Fibroblast of lung (primary cell): ENCODE data around the gene IFNA8.
A peak's percentile ranks its signal among the peaks of the same experiment; 100 is the strongest.

Source experiments
- CTCF ChIP-seq, 2 donors: IDR thresholded peaks in 1 of 2; conservative IDR thresholded peaks in 1 of 2; 1 replicate in 1 of 2; 2 replicates in 1 of 2; pipeline ENCODE4 v1.5.1; 2011 to 2012; ENCODE audit warnings: low read length in 2 of 2, control low read depth in 1 of 2, inconsistent platforms in 1 of 2, low read depth in 1 of 2, mild to moderate bottlenecking in 1 of 2
- EZH2 ChIP-seq: IDR thresholded peaks from 2 replicates; pipeline ENCODE4 v1.5.1; 2012; ENCODE audit warnings: low read length, control low read depth, mild to moderate bottlenecking; ENCODE audit errors: missing control alignments

- TF ChIP-seq CTCF (conservative IDR thresholded peaks at IDR 0.05 in 1 of 2, IDR thresholded peaks at IDR 0.05 in 1 of 2; ENCODE audit: low read depth in 1 of 2, low read length in 2 of 2) (peak; percentile 80 to 84), EZH2 (peak; percentile 42)
These were observed 12.9 kb upstream of the IFNA8 start for GRCh38 chr9:21395778-21396717.
